Breast epithelium (tissue), 3 donors: Measurements from ENCODE around the gene MOGAT3.

Source experiments
- CTCF ChIP-seq, 3 donors: fragments of 450-650 bp; IDR thresholded peaks; one replicate each; pipeline ENCODE4 v1.5.1; 2016 to 2017; ENCODE audit warnings: antibody characterized with exemption in 3 of 3, mild to moderate bottlenecking in 3 of 3, moderate library complexity in 3 of 3
- POLR2A ChIP-seq: fragments of 450-650 bp; IDR thresholded peaks from one replicate; pipeline ENCODE4 v1.6.1; 2016; ENCODE audit warnings: antibody characterized with exemption, mild to moderate bottlenecking, moderate library complexity

GRCh38 chr7:101170617-101171441 lies 30.0 kb downstream of the MOGAT3 start:
- TF ChIP-seq CTCF (IDR thresholded peaks at IDR 0.05) = no peak
- TF ChIP-seq POLR2A = no peak
